HCT116 (cell line): ENCODE data around the gene CLASP2.

Experiments
- EZH2phosphoT487 ChIP-seq: fragments of 200-600 bp; IDR thresholded peaks from 2 replicates; pipeline ENCODE4 v1.6.1; 2018; ENCODE audit warnings: antibody characterized with exemption, borderline replicate concordance
- POLR2A ChIP-seq: IDR thresholded peaks from 2 replicates; pipeline ENCODE4 v1.7.0; 2011; ENCODE audit warnings: borderline replicate concordance; ENCODE audit not compliant: insufficient read depth, insufficient read length; ENCODE audit errors: extremely low read depth
- SRF ChIP-seq: IDR thresholded peaks from 2 replicates; pipeline ENCODE4 v1.6.1; 2012; ENCODE audit warnings: low read depth
- TF ChIP-seq, protein P1 (sequence below): IDR thresholded peaks from 2 replicates; pipeline ENCODE4 v1.6.1; 2012
- TF ChIP-seq, protein P2 (sequence below), 3 experiments: fragments of 200-600 bp in 1 of 3; sonication (generic) in 1 of 3; IDR thresholded peaks in 2 of 3; conservative IDR thresholded peaks in 1 of 3; 2 replicates each; pipeline ENCODE4 v1.5.1; 2012 to 2017; ENCODE audit warnings: low read depth in 2 of 3, low read length in 2 of 3, antibody characterized with exemption in 1 of 3, borderline replicate concordance in 1 of 3, control low read depth in 1 of 3, mild to moderate bottlenecking in 1 of 3, mixed read lengths in 1 of 3, mixed run types in 1 of 3, moderate library complexity in 1 of 3; ENCODE audit not compliant: insufficient read depth in 1 of 3

DNA sequence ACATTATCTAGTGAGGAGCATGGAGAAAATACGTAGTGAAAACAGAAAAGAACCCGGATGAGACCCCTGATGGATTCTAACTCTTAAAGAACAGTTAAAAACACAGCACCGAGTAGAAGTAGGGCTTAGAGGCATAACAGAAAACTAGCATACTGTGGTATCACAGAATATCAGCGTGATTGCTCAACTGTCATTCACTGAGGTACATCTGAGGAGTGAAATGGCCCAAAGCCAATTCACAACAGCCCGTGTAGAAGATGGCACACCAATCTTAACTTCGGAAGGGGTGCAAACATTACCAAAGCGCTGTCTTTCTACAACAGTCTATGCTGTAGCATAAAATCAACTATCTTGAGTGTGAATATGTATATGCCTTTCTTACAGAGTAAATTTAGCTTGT lies 1.8 kb downstream of the CLASP2 start:
- TF ChIP-seq POLR2A, result no peak
- TF ChIP-seq, protein P1, sequence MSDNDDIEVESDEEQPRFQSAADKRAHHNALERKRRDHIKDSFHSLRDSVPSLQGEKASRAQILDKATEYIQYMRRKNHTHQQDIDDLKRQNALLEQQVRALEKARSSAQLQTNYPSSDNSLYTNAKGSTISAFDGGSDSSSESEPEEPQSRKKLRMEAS, result no peak
- no peak for TF ChIP-seq SRF
- TF ChIP-seq, protein P2, sequence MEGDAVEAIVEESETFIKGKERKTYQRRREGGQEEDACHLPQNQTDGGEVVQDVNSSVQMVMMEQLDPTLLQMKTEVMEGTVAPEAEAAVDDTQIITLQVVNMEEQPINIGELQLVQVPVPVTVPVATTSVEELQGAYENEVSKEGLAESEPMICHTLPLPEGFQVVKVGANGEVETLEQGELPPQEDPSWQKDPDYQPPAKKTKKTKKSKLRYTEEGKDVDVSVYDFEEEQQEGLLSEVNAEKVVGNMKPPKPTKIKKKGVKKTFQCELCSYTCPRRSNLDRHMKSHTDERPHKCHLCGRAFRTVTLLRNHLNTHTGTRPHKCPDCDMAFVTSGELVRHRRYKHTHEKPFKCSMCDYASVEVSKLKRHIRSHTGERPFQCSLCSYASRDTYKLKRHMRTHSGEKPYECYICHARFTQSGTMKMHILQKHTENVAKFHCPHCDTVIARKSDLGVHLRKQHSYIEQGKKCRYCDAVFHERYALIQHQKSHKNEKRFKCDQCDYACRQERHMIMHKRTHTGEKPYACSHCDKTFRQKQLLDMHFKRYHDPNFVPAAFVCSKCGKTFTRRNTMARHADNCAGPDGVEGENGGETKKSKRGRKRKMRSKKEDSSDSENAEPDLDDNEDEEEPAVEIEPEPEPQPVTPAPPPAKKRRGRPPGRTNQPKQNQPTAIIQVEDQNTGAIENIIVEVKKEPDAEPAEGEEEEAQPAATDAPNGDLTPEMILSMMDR (IDR thresholded peaks at IDR 0.05 in 2 of 3, conservative IDR thresholded peaks at IDR 0.05 in 1 of 3; ENCODE audit: borderline replicate concordance in 1 of 3, insufficient read depth in 1 of 3, low read depth in 2 of 3, low read length in 2 of 3), result no peak
- no peak for TF ChIP-seq EZH2phosphoT487
